GF-D8 (cell line): ENCODE results near the gene EZH2.

Experiments used
- DNase-seq: peaks from one replicate; lab custom pipeline; 2025; lab: John Stamatoyannopoulos, UW

The EZH2 gene

DNA sequence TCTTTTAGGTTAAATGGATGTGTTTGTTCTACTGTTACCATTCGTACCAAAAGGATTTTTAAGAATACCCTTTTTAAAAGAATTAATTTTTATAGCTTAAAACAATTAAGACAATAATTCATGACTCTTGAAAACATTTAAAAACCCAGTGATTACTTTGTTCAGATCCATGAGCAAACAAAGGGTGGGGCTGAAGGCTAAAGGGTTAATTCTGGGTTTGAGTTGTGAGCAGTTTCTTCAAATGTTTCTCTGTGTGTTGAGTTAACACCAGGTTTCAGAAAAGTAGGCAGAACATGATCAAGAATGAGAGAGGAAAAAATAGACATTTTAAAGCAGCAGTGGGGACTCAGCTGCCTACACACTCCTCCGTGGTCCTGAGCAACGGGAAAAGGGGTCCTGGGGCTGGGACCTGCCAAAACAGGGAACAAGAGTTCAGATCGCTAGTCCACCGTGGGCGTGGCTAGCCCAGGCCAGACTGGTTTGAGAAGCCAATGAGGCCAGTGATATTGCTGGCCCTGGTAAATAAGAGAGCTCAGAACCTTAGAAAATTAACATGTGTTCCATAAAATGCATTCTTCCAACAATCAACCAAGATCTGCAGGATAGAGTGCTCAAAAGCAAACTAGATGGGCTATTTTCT lies 14.9 kb upstream of the EZH2 start:
- DNase-seq = no peak

- DNase-seq = no peak
Observed at GRCh38 chr7:148894591-148894990, 10.5 kb upstream of the EZH2 start.

DNA sequence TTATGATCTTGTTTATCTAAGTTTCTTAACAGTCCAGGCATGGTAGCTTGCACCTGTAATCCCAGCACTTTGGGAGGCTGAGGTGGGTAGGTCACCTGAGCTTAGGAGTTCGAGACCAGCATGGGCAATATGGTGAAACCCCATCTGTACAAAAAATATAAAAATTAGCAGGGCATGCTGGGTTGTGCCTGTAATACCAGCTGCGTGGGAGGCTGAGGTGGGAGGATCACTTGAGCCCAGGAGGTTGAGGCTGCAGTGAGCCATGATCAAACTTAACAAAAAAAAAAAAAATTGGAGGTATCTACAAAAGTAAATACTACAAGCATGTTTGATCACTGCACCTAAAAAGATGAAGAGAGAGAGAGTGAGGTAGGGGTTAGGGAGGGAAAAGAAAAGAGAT lies 9.0 kb upstream of the EZH2 start:
- DNase-seq = no peak

DNA sequence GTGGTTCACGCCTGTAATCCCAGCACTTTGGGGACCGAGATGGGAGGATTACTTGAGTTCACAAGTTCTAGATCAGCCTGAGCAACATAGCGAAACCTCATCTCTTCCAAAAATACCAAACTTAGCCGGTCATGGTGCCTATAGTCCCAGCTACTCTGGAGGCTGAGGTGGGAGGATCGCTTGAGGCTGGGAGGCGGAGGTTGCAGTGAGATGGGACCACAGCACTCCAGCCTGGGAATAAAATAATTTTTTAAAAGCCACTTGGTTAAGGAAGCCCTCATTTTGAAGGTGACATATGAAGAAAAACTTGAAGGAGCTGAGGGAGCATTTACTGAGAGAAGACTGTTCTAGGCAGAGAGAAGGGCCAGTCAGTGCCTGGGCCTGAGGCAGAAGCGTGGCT lies 4.2 kb upstream of the EZH2 start:
- DNase-seq = no peak

DNA sequence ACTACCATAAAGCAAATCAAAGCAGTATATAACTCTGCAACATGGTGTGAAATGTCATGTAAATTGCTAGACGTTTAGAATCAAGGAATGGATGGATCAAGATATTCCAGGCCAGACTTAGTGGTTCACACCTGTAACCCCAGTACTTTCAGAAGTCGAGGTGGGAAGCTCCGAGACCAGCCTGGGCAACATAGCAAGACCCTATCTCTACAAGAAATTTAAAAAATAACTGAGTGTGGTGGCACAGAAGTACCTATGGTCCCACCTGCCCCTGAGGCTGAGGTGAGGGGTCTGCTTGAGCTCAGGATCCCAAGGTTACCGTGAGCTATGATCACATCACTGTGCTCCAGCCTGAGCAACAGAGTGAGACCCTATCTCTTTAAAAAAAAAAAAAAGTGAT lies 2.8 kb upstream of the EZH2 start:
- no peak for DNase-seq

DNA sequence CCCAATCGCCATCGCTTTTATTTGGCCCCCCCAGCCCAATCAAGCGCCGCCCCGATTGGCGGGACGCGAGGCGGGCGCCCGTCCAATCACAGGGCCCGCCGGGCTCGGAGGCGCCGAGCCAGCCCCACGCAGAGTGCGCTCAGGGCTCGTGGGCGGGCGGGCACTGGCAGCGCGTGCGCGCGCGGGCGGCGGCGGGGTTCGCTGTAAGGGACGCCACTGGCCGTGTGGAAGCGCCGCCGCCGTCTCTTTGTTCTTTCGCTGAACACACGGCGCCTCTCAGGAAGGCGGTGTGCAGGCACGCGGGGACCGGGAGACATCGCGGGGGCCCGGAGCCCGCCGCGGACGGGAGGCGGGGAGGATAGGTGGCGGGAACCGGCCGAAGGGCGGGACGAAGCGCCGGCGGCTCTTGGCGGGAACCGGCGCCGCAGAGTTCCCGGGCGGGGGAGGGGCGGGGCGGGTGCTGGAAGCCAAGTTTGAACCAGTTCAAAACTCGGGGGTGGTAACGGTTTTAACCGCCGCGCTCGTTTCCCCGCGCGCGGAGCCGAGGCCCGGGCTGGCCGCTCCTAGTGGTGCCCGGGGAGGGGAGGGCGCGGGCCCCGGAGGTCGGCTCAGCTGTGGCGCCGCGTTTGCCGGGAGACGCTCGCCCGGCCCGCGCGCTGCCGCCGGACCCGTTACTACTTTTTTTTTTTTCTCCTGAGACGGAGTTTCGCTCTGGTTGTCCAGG lies 370 bp upstream of the EZH2 start:
- DNase-seq = peak; percentile 81

- no peak for DNase-seq
Observed at GRCh38 chr7:148883266-148884048, 634 bp downstream of the EZH2 start.

DNA sequence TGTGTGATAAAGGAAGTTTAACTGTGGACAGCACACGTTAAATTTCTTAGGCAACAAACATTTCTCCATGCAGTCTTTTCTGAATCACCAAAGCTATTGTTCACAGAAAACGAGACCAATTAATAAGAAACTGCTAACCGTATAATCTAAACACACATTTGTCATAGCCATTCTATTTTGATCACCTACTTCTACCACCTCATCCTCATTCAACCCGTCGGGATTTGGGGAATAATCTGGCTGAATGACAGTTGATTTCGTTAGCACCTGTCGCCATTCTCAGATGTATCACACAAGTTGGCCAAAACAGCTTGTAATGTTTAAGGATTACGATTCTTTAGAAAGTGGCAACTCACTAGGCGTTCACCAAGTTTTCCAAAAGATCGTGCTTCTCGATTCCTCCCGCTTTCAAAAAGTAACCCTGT lies 1.2 kb downstream of the EZH2 start:
- no peak for DNase-seq

GRCh38 chr7:148882192-148882591 lies 1.9 kb downstream of the EZH2 start:
- peak; percentile 18 for DNase-seq

- DNase-seq = no peak
Observed at GRCh38 chr7:148878317-148878716, 5.8 kb downstream of the EZH2 start.

GRCh38 chr7:148877517-148877916 lies 6.6 kb downstream of the EZH2 start:
- no peak for DNase-seq

GRCh38 chr7:148872188-148872587 lies 11.9 kb downstream of the EZH2 start:
- DNase-seq = no peak

DNA sequence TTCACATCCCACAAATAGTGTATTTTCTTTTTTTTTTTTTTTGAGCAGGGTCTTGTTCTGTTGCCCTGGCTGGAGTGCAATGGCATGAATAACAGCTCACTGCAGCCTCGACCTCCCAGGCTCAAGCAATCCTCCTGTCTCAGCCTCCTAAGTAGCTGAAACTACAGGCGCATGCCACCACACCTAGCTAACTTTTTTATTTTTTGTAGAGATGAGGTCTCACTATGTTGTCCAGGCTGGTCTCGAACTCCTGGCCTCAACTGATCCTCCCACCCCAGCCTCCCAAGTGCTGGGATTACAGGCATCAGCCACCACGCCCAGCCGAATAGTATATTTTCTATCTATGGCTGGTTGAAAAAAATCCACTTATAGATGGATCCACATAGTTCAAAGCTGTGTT lies 12.5 kb downstream of the EZH2 start:
- no peak for DNase-seq

- DNase-seq = no peak
Observed at GRCh38 chr7:148871030-148871429, 13.1 kb downstream of the EZH2 start.

GRCh38 chr7:148868378-148868674 lies 15.8 kb downstream of the EZH2 start:
- no peak for DNase-seq

GRCh38 chr7:148867596-148868377 lies 16.3 kb downstream of the EZH2 start:
- DNase-seq = no peak

DNA sequence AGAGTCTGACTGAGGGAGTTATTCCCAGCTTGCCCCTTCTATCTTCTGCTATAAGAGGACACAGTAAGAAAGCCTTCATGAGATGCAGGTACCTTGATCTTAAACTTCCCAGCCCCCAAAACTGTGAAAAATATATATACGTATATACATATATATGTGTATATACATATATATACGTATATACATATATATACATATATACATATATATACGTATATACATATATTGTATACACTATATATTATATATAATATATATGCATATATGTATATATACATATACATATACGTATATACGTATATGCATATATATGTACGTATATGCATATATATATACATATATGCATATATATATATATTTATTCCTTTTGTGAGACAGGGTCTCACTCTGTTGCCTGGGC lies 17.7 kb downstream of the EZH2 start:
- no peak for DNase-seq

DNA sequence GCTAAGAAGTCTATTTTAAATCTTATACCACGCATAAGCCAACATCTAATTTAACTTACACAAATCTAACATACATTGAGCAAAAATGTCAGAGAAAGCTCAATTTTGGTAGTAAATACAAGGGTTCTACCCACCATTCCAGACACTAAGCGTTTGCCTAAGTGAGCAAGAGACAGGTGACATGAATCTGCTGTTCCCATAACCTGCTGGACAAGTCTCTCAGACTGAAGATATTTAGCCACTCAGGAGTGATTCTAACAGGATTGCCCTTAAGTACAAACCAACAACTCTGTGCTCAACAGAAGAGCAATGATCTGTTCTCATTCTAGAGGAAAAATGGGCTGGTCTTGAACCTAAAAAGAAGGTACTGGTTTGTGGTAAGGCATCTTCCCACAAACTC lies 18.8 kb downstream of the EZH2 start:
- DNase-seq = no peak

- no peak for DNase-seq
Observed at GRCh38 chr7:148863324-148863723, 20.8 kb downstream of the EZH2 start.

GRCh38 chr7:148862481-148862880 lies 21.6 kb downstream of the EZH2 start:
- no peak for DNase-seq

DNA sequence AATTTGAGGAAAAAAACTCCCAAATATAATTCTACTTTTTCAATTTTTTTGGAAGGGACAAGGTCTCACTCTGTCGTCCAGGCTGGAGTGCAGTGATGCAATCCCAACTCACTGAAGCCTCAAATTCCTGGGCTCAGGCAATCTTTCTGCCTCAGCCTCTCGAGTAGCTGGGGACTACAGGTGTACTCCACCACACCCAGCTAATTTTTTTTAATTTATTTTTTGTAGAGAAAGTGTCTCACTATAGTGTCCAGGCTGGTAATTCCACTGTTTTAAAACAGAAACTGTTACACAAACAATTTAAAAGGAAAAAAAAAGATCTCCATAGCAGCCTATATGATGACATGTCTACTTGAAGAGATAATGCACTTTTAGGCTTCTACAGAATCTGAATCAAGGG lies 25.6 kb downstream of the EZH2 start:
- no peak for DNase-seq

DNA sequence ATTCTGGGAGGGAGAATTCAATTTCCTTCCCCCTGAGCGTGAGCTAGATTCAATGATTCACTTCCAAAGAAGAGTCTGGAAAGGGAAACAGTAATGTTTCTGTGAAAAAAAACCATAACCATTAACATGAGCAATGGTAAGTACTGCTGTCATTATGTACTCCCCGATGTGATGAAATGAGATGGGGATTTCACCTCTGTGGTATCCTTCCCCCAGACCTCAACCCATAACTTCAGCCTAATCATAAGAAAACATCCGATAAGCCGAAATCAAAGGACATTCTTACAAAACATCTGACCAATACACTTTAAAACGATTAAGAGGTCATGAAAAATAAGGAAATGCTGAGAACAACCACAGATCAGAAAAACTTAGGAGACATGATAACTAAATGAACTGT lies 27.2 kb downstream of the EZH2 start:
- peak; percentile 66 for DNase-seq

DNA sequence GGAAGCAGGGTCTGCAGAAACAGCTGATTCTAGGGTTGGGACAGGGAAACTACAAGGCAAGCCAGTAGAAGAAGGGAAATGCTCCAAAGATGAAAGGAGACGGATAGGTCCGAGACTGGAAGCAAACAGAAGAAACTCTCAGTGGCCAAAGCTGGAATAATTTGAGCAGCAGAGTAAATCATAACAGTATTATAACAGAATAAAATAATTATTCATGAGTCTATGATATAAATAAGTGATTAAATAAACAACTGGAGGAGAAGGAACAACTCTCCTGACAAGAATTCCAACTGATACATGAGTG lies 27.6 kb downstream of the EZH2 start:
- DNase-seq = no peak
